ENCODE data around the gene TEKT1. TPM values are rescaled to one million over a fixed set of nuclear protein-coding genes. Genes with fewer than 3 reads are reported as not detected.
"Not testable (repeated sequence)": the region's sequence is repeated elsewhere in the genome, so short reads cannot be mapped to it uniquely, and the experiment has no call there.

TEKT1 gene
- total and polyA plus RNA-seq, 4 donors = 0.15 TPM; not detected in 3

GRCh38 chr17:6843241-6843880, 11.8 kb upstream of the TEKT1 start:
- no peaks in the 10 kb centered on the region for H3K9me3 ChIP-seq (ENCODE audit: control insufficient read depth in 4 of 4, low read length in 3 of 4)
- 20% methylated on average over 7 of the region's 7 CpGs for WGBS
- H3K36me3 ChIP-seq (ENCODE audit: control insufficient read depth in 4 of 4, insufficient read depth in 3 of 4, low read depth in 1 of 4, low read length in 3 of 4) = no peaks in the 10 kb centered on the region
- no peak for DNase-seq (ENCODE audit: low spot score)
- no peak overlapping the region for H3K9ac ChIP-seq (ENCODE audit: low read depth in 1 of 2, low read length in 2 of 2)
- H3K27me3 ChIP-seq (ENCODE audit: control insufficient read depth in 4 of 4, insufficient read depth in 4 of 4, low read length in 3 of 4) = no peaks in the 10 kb centered on the region
- H3K4me3 ChIP-seq (ENCODE audit: low read depth in 1 of 3, low read length in 3 of 3) = no peak overlapping the region
- no peak overlapping the region for H3K27ac ChIP-seq (ENCODE audit: low read depth in 1 of 2, low read length in 2 of 2)
- no peak for TF ChIP-seq EGR1 (IDR thresholded peaks at IDR 0.05; ENCODE audit: low read depth in 2 of 2)
- TF ChIP-seq ATF3 (IDR thresholded peaks at IDR 0.05) = no peak
- TF ChIP-seq TAF1 (conservative IDR thresholded peaks at IDR 0.05) = no peak
- TF ChIP-seq YY1 (IDR thresholded peaks at IDR 0.05) = no peak
- no peak for TF ChIP-seq JUND (IDR thresholded peaks at IDR 0.05)
- TF ChIP-seq RXRA (IDR thresholded peaks at IDR 0.05) = no peak
- no peak for TF ChIP-seq NR2F2 (IDR thresholded peaks at IDR 0.05)
- TF ChIP-seq GABPA (IDR thresholded peaks at IDR 0.05 in 1 of 2, conservative IDR thresholded peaks at IDR 0.05 in 1 of 2) = no peak
- TF ChIP-seq RAD21 (IDR thresholded peaks at IDR 0.05) = peak; percentile 79 to 82
- no peak for TF ChIP-seq FOXA2 (IDR thresholded peaks at IDR 0.05)
- TF ChIP-seq MAX (IDR thresholded peaks at IDR 0.05) = no peak
- TF ChIP-seq CTCF (IDR thresholded peaks at IDR 0.05; ENCODE audit: low read depth, low read length, missing input control) = peak; percentile 50
- TF ChIP-seq FOXA1 (IDR thresholded peaks at IDR 0.05) = no peak
- TF ChIP-seq SP1 (IDR thresholded peaks at IDR 0.05) = no peak
- H3K4me1 ChIP-seq (ENCODE audit: control insufficient read depth in 4 of 4, insufficient read depth in 4 of 4, low read length in 3 of 4) = peaks cover 0 to 4% (median 2%) of the 10 kb centered on the region in 4 donors

GRCh38 chr17:6841769-6842168, 10.2 kb upstream of the TEKT1 start:
- not testable (repeated sequence) for DNase-seq (ENCODE audit: low spot score); H3K4me3 ChIP-seq (ENCODE audit: low read depth in 1 of 3, low read length in 3 of 3)
- 56% methylated on average over 9 of the region's 14 CpGs for WGBS

GRCh38 chr17:6830383-6830986, 1.0 kb downstream of the TEKT1 start:
- no peak overlapping the region for H3K4me3 ChIP-seq (ENCODE audit: low read depth in 1 of 3, low read length in 3 of 3)
- WGBS = 75% methylated on average over 7 of the region's 7 CpGs
- H3K9ac ChIP-seq (ENCODE audit: low read depth in 1 of 2, low read length in 2 of 2) = no peak overlapping the region
- H3K9me3 ChIP-seq (ENCODE audit: control insufficient read depth in 4 of 4, low read length in 3 of 4) = no peaks in the 10 kb centered on the region
- H3K27ac ChIP-seq (ENCODE audit: low read depth in 1 of 2, low read length in 2 of 2) = no peak overlapping the region
- DNase-seq (ENCODE audit: low spot score) = no peak
- H3K4me1 ChIP-seq (ENCODE audit: control insufficient read depth in 4 of 4, insufficient read depth in 4 of 4, low read length in 3 of 4) = peaks cover 0 to 8% (median 3%) of the 10 kb centered on the region in 4 donors
- no peaks in the 10 kb centered on the region for H3K36me3 ChIP-seq (ENCODE audit: control insufficient read depth in 4 of 4, insufficient read depth in 3 of 4, low read depth in 1 of 4, low read length in 3 of 4)
- no peaks in the 10 kb centered on the region for H3K27me3 ChIP-seq (ENCODE audit: control insufficient read depth in 4 of 4, insufficient read depth in 4 of 4, low read length in 3 of 4)
- no peak for TF ChIP-seq FOXA2 (IDR thresholded peaks at IDR 0.05)
- TF ChIP-seq FOXA1 (IDR thresholded peaks at IDR 0.05) = no peak
- TF ChIP-seq CTCF (IDR thresholded peaks at IDR 0.05; ENCODE audit: low read depth, low read length, missing input control) = no peak
- TF ChIP-seq ATF3 (IDR thresholded peaks at IDR 0.05) = no peak
- TF ChIP-seq JUND (IDR thresholded peaks at IDR 0.05) = no peak
- TF ChIP-seq REST (IDR thresholded peaks at IDR 0.05) = no peak
- TF ChIP-seq YY1 (IDR thresholded peaks at IDR 0.05) = no peak
- TF ChIP-seq RXRA (IDR thresholded peaks at IDR 0.05) = no peak
- no peak for TF ChIP-seq ZBTB33 (IDR thresholded peaks at IDR 0.05)

More at GRCh38 chr17:6841769-6842168, 10.2 kb upstream of the TEKT1 start:
- H3K27ac ChIP-seq (ENCODE audit: low read depth in 1 of 2, low read length in 2 of 2); H3K9ac ChIP-seq (ENCODE audit: low read depth in 1 of 2, low read length in 2 of 2); H3K27me3 ChIP-seq (ENCODE audit: control insufficient read depth in 4 of 4, insufficient read depth in 4 of 4, low read length in 3 of 4); H3K4me1 ChIP-seq (ENCODE audit: control insufficient read depth in 4 of 4, insufficient read depth in 4 of 4, low read length in 3 of 4); H3K36me3 ChIP-seq (ENCODE audit: control insufficient read depth in 4 of 4, insufficient read depth in 3 of 4, low read depth in 1 of 4, low read length in 3 of 4); H3K9me3 ChIP-seq (ENCODE audit: control insufficient read depth in 4 of 4, low read length in 3 of 4): not testable (repeated sequence)

Data from liver (tissue), 9 donors.